ENCODE data around the gene PUS7L.
A peak's percentile ranks its signal among the peaks of the same experiment; 100 is the strongest.

PUS7L gene

DNA sequence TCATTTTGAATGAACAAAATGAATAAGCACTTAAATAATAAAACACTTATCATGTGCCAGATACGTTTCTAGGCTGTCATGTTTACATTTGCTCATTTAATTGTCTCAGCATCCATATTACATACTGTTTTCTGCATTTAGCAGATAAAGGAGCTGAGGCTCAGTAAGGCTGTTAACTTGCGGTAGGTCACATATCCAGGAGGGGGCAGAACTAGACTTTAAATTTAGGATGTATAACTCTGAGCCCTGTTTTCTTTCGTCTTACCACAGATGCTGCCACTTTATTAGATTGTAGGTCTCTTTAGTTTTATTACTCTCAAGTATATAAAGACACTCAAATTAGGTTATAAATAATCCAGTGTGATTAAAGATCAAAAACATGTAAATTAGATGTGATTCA is 17.9 kb upstream of the PUS7L start:
- Histone ChIP-seq H3K27ac (replicated peaks) (no peak overlapping the region), H3K27me3 (ENCODE audit: insufficient read depth, poor library complexity, severe bottlenecking) (no peaks in the 10 kb centered on the region), H3K4me3 (replicated peaks; ENCODE audit: insufficient read depth, low read length) (no peak overlapping the region)
- TF ChIP-seq GABPA (IDR thresholded peaks at IDR 0.05; ENCODE audit: low read depth) = no peak
- TF ChIP-seq, protein P1, sequence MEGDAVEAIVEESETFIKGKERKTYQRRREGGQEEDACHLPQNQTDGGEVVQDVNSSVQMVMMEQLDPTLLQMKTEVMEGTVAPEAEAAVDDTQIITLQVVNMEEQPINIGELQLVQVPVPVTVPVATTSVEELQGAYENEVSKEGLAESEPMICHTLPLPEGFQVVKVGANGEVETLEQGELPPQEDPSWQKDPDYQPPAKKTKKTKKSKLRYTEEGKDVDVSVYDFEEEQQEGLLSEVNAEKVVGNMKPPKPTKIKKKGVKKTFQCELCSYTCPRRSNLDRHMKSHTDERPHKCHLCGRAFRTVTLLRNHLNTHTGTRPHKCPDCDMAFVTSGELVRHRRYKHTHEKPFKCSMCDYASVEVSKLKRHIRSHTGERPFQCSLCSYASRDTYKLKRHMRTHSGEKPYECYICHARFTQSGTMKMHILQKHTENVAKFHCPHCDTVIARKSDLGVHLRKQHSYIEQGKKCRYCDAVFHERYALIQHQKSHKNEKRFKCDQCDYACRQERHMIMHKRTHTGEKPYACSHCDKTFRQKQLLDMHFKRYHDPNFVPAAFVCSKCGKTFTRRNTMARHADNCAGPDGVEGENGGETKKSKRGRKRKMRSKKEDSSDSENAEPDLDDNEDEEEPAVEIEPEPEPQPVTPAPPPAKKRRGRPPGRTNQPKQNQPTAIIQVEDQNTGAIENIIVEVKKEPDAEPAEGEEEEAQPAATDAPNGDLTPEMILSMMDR (IDR thresholded peaks at IDR 0.05; ENCODE audit: insufficient read depth, low read length) = peak; percentile 20
- DNase-seq (ENCODE audit: low read depth in 1 of 2, low spot score in 1 of 2) = peak in 1 of 2 experiments; percentile 11

DNA sequence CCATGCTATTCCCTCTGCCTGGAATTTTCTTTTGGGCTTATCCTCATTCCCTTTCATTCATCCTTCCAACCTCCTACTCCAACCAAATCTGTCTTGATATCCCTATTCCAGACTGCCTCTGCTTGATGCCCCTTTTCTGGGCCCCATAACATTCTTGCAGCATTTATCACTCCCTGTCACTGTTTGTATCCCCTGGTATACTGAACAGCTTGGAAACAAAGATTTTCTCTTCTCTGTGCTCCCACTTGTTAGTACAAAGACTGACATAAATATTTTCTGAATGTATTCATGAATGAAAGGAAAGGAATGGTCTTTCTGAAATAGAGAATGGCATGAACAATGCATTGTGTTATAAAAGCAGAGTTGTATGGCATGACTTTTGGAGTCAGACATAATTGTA is 7.7 kb upstream of the PUS7L start:
- Histone ChIP-seq H3K27me3 (ENCODE audit: insufficient read depth, poor library complexity, severe bottlenecking) (no peaks in the 10 kb centered on the region), H3K4me3 (replicated peaks; ENCODE audit: insufficient read depth, low read length) (no peak overlapping the region), H3K27ac (replicated peaks) (no peak overlapping the region)
- DNase-seq (ENCODE audit: low read depth in 1 of 2, low spot score in 1 of 2) = no peak
- TF ChIP-seq GABPA (IDR thresholded peaks at IDR 0.05; ENCODE audit: low read depth) (no peak), POLR2AphosphoS5 (IDR thresholded peaks at IDR 0.05; ENCODE audit: low read depth) (no peak)
- TF ChIP-seq, protein P1 (IDR thresholded peaks at IDR 0.05; ENCODE audit: insufficient read depth, low read length) = no peak

DNA sequence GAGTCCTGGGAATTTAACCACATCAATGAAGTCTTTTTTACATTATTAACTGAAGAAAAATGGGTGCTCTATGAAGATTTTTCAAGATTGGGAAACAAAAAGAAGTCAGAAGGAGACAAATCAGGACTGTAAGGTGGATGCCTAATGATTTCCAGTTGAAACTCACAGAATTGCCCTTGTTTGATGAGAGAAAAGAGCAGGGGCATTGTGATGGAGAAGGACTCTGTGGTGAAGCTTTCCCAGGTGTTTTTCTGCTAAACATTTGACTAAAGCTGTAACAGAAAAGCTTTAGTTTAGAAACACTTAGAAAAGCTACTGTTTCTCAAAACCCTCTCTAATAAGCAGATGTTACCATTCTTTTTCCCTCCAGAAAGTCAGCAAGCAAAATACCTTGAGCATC is 5.9 kb upstream of the PUS7L start:
- TF ChIP-seq, protein P1 (IDR thresholded peaks at IDR 0.05; ENCODE audit: insufficient read depth, low read length) = no peak
- TF ChIP-seq POLR2AphosphoS5 (IDR thresholded peaks at IDR 0.05; ENCODE audit: low read depth) = no peak
- no peak for TF ChIP-seq GABPA (IDR thresholded peaks at IDR 0.05; ENCODE audit: low read depth)
- TF ChIP-seq SPI1 (IDR thresholded peaks at IDR 0.05; ENCODE audit: borderline replicate concordance, low read depth) = no peak
- TF ChIP-seq, protein P2, sequence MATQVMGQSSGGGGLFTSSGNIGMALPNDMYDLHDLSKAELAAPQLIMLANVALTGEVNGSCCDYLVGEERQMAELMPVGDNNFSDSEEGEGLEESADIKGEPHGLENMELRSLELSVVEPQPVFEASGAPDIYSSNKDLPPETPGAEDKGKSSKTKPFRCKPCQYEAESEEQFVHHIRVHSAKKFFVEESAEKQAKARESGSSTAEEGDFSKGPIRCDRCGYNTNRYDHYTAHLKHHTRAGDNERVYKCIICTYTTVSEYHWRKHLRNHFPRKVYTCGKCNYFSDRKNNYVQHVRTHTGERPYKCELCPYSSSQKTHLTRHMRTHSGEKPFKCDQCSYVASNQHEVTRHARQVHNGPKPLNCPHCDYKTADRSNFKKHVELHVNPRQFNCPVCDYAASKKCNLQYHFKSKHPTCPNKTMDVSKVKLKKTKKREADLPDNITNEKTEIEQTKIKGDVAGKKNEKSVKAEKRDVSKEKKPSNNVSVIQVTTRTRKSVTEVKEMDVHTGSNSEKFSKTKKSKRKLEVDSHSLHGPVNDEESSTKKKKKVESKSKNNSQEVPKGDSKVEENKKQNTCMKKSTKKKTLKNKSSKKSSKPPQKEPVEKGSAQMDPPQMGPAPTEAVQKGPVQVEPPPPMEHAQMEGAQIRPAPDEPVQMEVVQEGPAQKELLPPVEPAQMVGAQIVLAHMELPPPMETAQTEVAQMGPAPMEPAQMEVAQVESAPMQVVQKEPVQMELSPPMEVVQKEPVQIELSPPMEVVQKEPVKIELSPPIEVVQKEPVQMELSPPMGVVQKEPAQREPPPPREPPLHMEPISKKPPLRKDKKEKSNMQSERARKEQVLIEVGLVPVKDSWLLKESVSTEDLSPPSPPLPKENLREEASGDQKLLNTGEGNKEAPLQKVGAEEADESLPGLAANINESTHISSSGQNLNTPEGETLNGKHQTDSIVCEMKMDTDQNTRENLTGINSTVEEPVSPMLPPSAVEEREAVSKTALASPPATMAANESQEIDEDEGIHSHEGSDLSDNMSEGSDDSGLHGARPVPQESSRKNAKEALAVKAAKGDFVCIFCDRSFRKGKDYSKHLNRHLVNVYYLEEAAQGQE (IDR thresholded peaks at IDR 0.05; ENCODE audit: insufficient replicate concordance, low read depth) = no peak
- no peaks in the 10 kb centered on the region for H3K27me3 ChIP-seq (ENCODE audit: insufficient read depth, poor library complexity, severe bottlenecking)
- no peak overlapping the region for H3K4me3 ChIP-seq (replicated peaks; ENCODE audit: insufficient read depth, low read length)
- no peak overlapping the region for H3K27ac ChIP-seq (replicated peaks)
- DNase-seq (ENCODE audit: low read depth in 1 of 2, low spot score in 1 of 2) = no peak

DNA sequence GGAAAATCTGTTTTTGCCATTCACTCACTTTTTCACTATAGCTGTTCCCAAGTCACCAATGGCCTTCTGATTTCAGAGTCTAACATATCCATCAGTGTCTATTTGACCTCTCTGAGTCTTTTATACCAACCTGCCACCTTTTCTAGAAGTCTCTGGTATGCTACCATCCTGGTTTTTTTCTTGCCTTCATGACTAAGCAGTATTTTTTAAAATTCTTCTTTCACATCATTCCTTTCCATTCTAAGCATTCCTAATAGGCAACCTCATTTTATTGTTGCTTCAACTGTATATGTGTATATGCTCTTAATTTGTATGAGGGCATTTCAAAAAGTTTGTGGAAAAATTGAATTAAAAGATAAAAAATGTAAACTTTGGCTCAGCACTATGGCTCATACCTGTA is 5.2 kb upstream of the PUS7L start:
- Histone ChIP-seq H3K27ac (replicated peaks) (no peak overlapping the region), H3K27me3 (ENCODE audit: insufficient read depth, poor library complexity, severe bottlenecking) (no peaks in the 10 kb centered on the region), H3K4me3 (replicated peaks; ENCODE audit: insufficient read depth, low read length) (no peak overlapping the region)
- TF ChIP-seq, protein P1 (IDR thresholded peaks at IDR 0.05; ENCODE audit: insufficient read depth, low read length) = no peak
- TF ChIP-seq POLR2AphosphoS5 (IDR thresholded peaks at IDR 0.05; ENCODE audit: low read depth) (no peak), SPI1 (IDR thresholded peaks at IDR 0.05; ENCODE audit: borderline replicate concordance, low read depth) (no peak), GABPA (IDR thresholded peaks at IDR 0.05; ENCODE audit: low read depth) (no peak)
- TF ChIP-seq, protein P2 (IDR thresholded peaks at IDR 0.05; ENCODE audit: insufficient replicate concordance, low read depth) = no peak
- DNase-seq (ENCODE audit: low read depth in 1 of 2, low spot score in 1 of 2) = no peak
